ENCODE data around the gene PLD4. TPM values are rescaled to one million over a fixed set of nuclear protein-coding genes. Genes with fewer than 3 reads are reported as not detected.
"Not testable (repeated sequence)": the region's sequence is repeated elsewhere in the genome, so short reads cannot be mapped to it uniquely, and the experiment has no call there.

Gene PLD4
- 25.6 TPM for total RNA-seq

- DNase-seq (ENCODE audit: low read depth in 2 of 3, low spot score in 2 of 3) = peak in 2 of 3 donors; percentile 60 to 81
These were observed at the start of gene PLD4 for GRCh38 chr14:104924421-104925213. TSS of gene PLD4 (plus strand) at chr14:104924879. CDS start at chr14:104927141, 2,262 bp downstream.

GRCh38 chr14:104875412-104875751 is 49.3 kb upstream of the PLD4 start:
- DNase-seq (ENCODE audit: low read depth in 2 of 3, low spot score in 2 of 3) = no peak

- DNase-seq (ENCODE audit: low read depth in 2 of 3, low spot score in 2 of 3) = no peak
These were observed 48.9 kb upstream of the PLD4 start for GRCh38 chr14:104875811-104876210.

- DNase-seq (ENCODE audit: low read depth in 2 of 3, low spot score in 2 of 3) = peak in 2 of 3 donors; percentile 30 to 47
These were observed 48.4 kb upstream of the PLD4 start for GRCh38 chr14:104876251-104876699.

- DNase-seq (ENCODE audit: low read depth in 2 of 3, low spot score in 2 of 3) = no peak
These were observed 47.4 kb upstream of the PLD4 start for GRCh38 chr14:104877066-104877805.

GRCh38 chr14:104877806-104878550 is 46.7 kb upstream of the PLD4 start:
- no peak for DNase-seq (ENCODE audit: low read depth in 2 of 3, low spot score in 2 of 3)

GRCh38 chr14:104878582-104878981 is 46.1 kb upstream of the PLD4 start:
- no peak for DNase-seq (ENCODE audit: low read depth in 2 of 3, low spot score in 2 of 3)

GRCh38 chr14:104879201-104879982 is 45.3 kb upstream of the PLD4 start:
- no peak for DNase-seq (ENCODE audit: low read depth in 2 of 3, low spot score in 2 of 3)

- DNase-seq (ENCODE audit: low read depth in 2 of 3, low spot score in 2 of 3) = no peak
These were observed 44.6 kb upstream of the PLD4 start for GRCh38 chr14:104879983-104880565.

- DNase-seq (ENCODE audit: low read depth in 2 of 3, low spot score in 2 of 3) = no peak
These were observed 44.0 kb upstream of the PLD4 start for GRCh38 chr14:104880584-104881210.

GRCh38 chr14:104881369-104881979 is 43.2 kb upstream of the PLD4 start:
- no peak for DNase-seq (ENCODE audit: low read depth in 2 of 3, low spot score in 2 of 3)

- no peak for DNase-seq (ENCODE audit: low read depth in 2 of 3, low spot score in 2 of 3)
These were observed 42.2 kb upstream of the PLD4 start for GRCh38 chr14:104882325-104882973.

- no peak for DNase-seq (ENCODE audit: low read depth in 2 of 3, low spot score in 2 of 3)
These were observed 41.6 kb upstream of the PLD4 start for GRCh38 chr14:104882991-104883660.

- DNase-seq (ENCODE audit: low read depth in 2 of 3, low spot score in 2 of 3) = no peak
These were observed 40.9 kb upstream of the PLD4 start for GRCh38 chr14:104883681-104884361.

- not testable (repeated sequence) for DNase-seq (ENCODE audit: low read depth in 2 of 3, low spot score in 2 of 3)
These were observed 40.3 kb upstream of the PLD4 start for GRCh38 chr14:104884381-104884780.

GRCh38 chr14:104885031-104885972 is 39.4 kb upstream of the PLD4 start:
- DNase-seq (ENCODE audit: low read depth in 2 of 3, low spot score in 2 of 3) = no peak

Measured in hematopoietic multipotent progenitor cell (in vitro differentiated cells).